Measurements from ENCODE around the gene OR8K5. TPM values are rescaled to one million over a fixed set of nuclear protein-coding genes. Genes with fewer than 3 reads are reported as not detected.
"Not testable (repeated sequence)": the region's sequence is repeated elsewhere in the genome, so short reads cannot be mapped to it uniquely, and the experiment has no call there.

Gene OR8K5, protein sequence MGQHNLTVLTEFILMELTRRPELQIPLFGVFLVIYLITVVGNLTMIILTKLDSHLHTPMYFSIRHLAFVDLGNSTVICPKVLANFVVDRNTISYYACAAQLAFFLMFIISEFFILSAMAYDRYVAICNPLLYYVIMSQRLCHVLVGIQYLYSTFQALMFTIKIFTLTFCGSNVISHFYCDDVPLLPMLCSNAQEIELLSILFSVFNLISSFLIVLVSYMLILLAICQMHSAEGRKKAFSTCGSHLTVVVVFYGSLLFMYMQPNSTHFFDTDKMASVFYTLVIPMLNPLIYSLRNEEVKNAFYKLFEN
- not detected for total RNA-seq

DNA sequence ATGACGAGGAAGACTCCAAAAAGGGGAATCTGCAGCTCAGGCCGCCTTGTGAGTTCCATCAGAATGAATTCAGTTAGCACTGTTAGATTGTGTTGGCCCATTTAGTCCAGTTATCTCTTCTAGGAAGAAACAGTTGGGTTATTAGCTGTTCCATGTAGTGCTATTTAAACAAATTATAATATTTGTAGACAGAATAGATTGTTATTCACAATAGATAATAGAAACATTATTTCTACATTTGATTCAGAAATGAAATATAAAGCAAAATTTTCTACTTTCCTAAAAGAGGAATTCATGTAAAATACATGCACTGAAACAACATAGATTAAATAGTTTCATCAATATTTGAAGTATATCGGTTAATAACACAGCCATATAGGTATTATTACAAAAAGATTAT lies at the start of gene OR8K5:
Gene OR8K5, minus strand, starts transcription at position 101 of the 400 bp plus-strand sequence. Its CDS starts 0 bp downstream, at position 101.
- POLR2A ChIA-PET = no interaction called here
- CTCF ChIA-PET = no interaction called here

DNA sequence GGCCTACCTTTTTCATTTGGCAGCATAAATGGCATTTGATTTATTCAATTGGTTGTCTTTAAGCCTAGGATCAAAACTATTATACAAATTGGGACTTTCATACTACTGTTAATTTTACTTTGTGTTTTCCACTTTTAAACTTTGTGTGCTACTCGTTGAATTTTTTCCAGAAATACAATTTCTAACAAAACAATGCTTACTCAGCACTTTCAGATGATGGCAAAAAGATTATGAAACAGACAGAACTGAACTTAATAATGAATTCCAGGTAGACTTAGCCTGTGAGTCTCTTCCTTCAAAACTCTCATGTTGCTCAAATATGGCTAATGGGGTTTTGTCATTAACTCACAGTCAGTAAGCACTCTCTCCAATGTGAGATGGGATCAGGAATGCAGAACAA lies 47.7 kb upstream of the OR8K5 start:
- POLR2A ChIA-PET = no interaction called here
- CTCF ChIA-PET = no interaction called here

DNA sequence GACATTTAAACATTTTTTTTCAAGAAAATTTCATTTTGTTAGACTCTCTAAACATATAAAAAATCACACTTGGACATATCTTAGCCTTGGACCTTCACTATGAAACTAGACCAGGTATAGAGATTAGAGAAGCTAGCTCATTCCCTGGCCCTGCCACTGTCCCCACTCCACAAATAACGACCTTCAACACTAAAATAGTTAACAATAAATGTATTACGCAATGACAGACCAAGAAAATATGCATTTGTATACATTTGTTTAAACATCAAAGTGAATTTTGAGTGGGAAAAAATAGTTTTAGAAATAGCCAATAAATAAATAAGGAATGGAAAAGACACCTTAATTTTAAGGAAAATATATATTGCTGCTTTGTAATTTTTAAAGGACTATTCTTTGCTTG lies 37.2 kb upstream of the OR8K5 start:
- CTCF ChIA-PET = no interaction called here

DNA sequence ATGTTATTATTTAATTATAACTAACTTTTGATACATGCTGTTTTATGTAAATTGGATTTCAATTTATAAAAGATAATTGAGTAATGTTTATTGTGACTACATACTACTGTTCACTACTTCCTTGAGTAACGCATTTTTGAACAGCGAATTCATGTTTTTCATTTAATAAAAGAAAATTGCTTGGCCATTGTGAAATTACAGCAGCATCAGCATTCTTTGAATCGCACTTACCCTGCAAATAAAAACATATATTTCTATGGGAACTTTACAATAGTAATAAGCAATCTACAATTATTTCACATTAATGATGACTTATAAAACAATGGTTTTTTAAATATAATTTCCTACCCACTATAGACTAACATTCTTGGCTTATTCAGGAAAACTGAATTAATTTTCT lies 36.6 kb upstream of the OR8K5 start:
- ChIA-PET CTCF (no interaction called here), POLR2A (no interaction called here)

More for the DNA sequence above, 37.2 kb upstream of the OR8K5 start:
- POLR2A ChIA-PET = no interaction called here

DNA sequence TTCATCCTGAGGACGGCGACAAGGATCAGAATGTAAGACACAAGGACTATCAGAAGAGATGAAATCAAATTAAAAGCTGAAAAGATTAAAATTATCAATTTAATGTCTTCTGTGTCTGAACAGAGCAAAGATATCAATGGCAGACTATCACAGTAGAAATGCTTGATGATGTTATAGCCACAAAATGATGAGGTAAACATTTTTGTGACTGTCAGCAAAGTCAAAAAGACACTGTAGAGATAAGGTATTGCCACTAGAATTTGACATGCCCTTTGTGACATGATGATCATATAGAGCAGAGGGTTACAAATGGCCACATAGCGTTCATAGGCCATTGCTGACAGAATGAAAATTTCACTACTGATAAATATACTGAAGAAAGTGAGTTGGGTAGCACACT lies 28.5 kb upstream of the OR8K5 start:
- ChIA-PET POLR2A (no interaction called here), CTCF (no interaction called here)

DNA sequence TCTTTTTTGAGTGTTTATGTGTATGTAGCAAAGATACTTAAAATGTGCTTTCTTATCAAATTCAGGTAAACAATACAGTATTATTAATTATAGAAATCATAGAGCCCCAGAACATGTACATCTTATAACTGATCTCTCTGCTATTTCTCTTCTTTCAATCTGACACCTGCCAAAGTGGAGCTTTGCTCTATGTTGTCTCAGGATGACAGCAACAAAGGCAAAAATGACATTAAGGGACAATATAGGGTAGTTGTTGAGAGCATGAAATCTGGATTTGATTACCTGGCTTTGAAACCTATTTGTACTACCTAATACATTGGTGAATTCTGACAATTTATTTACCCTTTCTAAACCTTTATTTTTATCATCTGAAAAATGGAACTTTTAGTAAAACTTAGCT lies 23.3 kb upstream of the OR8K5 start:
- CTCF ChIA-PET = no interaction called here
- POLR2A ChIA-PET = no interaction called here

DNA sequence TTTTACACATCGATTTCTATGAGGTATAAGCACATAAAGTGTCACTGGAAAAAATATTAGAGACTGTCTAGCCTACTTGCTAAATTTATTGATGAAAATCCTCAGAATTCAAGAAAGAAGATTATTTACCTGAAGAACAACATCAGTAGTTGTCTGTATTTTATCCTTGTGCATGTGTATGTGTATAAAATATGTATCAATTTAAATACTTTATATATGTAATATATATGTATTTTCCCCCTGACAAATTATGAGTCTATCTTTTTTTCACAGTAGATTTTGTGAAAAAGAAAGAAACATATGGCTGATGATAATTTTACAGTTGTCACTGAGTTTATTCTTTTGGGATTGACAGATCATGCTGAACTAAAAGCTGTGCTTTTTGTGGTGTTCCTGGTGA lies 16.2 kb upstream of the OR8K5 start, which contains the start of gene OR5J2:
Gene OR5J2, plus strand, starts transcription at position 301 of the 400 bp plus-strand sequence. Its CDS starts 0 bp downstream, at position 301.
- ChIA-PET CTCF (no interaction called here), POLR2A (no interaction called here)

DNA sequence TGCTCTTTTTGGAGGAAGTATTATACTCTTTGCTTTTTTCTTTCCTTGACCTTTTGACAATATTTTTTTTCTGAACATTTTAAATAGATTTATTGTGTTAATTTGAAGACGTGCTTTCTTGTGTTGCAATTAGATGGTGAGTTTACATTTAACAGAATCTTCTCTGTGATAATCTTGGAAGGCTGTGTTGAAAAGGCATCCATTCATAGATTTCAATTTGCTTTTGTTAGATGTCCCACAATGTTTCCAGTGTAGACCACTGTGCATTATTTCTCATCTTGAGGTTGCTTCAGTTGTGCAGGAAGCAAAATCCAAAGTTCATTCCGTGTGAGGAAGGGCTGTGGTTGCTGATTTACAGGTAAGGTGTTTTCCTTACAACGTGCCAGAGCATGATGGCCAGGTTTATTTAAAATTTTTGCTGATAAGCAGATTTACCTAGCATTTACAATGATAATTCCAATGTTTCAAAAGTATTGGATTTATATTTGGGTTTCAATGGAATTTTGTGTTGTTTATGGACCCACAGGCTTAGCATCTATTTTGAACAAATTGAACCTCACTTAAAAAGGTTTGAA lies 12.2 kb upstream of the OR8K5 start:
- ChIA-PET CTCF (no interaction called here), POLR2A (no interaction called here)

DNA sequence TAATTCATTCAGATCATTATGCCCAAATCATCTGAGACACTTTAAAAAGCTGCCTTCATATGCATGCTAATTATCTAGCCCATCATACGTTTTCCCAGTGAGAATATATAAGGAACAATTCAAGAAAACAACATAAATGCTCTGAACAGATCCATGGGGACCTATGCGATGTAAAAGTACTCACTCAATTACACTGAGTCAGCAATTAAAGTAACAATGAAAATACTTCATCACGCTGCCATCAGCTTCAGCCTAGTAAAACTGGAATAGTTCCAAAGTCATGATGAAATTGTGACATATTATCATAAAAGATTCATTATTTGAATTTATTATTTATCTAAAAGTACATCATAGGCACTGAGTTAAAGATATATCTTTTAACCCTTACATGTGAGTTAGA lies 3.7 kb upstream of the OR8K5 start:
- CTCF ChIA-PET = no interaction called here

DNA sequence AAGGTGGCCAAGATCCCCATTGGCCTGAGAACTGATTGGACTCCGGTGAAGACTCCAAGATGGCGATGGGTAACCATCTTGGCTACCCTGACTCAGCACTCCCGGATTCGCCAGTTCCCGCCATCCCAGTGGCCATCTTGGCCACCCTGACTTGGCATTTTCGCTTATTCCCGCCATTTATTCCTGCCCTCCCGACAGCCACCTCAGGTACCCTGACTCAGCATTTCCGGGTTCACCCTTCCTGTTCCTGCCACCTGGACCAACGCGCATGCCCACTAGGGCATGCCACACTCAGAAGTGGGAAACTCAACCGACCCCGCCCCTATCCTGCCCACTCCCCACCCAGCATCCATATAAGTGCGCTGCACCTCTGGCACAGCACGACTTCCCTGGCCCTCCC lies 7.8 kb downstream of the OR8K5 start:
- ChIA-PET CTCF (no interaction called here), POLR2A (no interaction called here)

More for the DNA sequence above, 3.7 kb upstream of the OR8K5 start:
- POLR2A ChIA-PET = no interaction called here

DNA sequence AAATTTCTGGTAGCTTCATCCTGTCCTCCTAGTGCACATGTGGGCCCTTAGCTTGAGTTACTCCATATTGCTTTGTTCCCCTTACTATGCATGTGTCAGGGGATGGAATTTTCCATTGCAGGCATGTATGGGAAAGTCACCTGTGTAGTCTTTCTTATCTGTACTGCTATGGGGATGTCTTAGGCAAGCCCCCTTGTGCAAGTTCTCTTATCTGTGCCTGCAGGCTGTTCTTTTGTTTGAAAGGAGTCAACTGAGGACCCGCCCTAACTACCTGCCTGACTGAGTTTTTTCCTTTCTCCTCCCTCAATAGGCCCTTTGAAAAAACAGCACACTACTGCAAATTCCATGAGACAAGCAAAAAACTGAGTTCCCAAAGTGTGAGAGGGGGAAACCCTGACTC lies 8.7 kb downstream of the OR8K5 start:
- POLR2A ChIA-PET = no interaction called here
- CTCF ChIA-PET = no interaction called here

DNA sequence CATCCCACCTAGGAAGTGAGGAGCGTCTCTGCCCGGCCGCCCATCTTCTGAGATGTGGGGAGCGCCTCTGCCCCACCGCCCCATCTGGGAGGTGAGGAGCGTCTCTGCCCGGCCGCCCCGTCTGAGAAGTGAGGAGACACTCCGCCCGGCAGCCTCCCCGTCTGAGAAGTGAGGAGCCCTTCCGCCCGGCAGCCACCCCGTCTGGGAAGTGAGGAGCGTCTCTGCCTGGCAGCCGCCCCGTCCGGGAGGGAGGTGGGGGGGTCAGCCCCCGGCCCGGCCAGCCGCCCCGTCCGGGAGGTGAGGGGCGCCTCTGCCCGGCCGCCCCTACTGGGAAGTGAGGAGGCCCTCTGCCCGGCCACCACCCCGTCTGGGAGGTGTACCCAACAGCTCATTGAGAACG lies 16.4 kb downstream of the OR8K5 start:
- POLR2A ChIA-PET, CTCF ChIA-PET: not testable (repeated sequence)

DNA sequence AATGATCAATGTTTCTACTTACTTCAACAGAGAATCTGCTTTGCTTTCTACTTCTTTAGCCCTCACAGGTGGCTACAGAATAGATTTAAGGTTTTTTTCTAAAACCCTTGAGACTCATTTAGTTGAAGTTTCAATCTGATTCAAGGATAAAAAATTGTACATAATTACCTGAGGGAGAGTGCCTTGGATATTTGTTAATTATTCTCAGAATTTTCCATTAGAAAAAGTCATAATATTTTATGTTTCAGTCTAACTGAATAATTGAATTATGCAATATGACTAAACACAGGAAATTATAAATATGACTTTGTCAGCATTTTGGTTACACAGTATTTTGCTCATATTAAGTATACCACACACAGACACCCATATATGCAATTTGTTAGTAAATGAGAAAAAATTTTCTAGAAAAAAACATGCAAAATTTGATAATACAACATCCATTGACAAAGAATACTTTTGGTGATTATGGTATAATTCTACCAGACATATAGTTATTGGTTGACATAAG lies 19.9 kb downstream of the OR8K5 start, which contains the start of gene OR8J3:
Gene OR8J3, minus strand, starts transcription at position 51 of the 511 bp plus-strand sequence. CDS start 2,483 bp downstream, outside the sequence.
- POLR2A ChIA-PET = no interaction called here
- CTCF ChIA-PET = no interaction called here

DNA sequence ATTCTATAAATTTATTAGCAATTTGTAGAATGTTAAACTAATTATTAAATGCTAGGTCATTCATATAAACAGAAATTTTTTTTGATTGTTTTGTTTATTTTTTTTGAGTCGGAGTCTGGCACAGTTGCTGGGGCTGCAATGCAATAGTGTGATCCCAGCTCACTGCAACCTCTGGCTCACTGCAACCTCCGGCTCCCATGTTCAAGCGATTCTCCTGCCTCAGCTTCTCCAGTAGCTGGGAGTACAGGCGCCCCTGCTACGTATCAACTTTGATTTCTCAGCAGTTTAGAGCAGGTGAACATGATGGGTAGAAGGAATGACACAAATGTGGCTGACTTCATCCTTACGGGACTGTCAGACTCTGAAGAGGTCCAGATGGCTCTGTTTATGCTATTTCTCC lies 38.0 kb downstream of the OR8K5 start, which contains the start of gene OR8H3:
Gene OR8H3, plus strand, starts transcription at position 301 of the 400 bp plus-strand sequence. Its CDS starts 0 bp downstream, at position 301.
- CTCF ChIA-PET = no interaction called here

More for the DNA sequence above, 38.0 kb downstream of the OR8K5 start, which contains the start of gene OR8H3:
- POLR2A ChIA-PET = no interaction called here

Other genes with a start within 250 kb of the OR8K5 start
- not detected for gene OR5W2, start 245.7 kb downstream of the OR8K5 start, total RNA-seq
- not detected for gene OR5I1, start 223.9 kb downstream of the OR8K5 start, total RNA-seq
- not detected for gene OR10AG1, start 190.4 kb downstream of the OR8K5 start, total RNA-seq
- gene OR5F1, start 165.7 kb downstream of the OR8K5 start, total RNA-seq = not detected
- gene OR5AS1, start 132.7 kb downstream of the OR8K5 start, total RNA-seq = not detected
- not detected for gene OR8I2, start 67.0 kb downstream of the OR8K5 start, total RNA-seq
- gene OR8H2, start 56.6 kb downstream of the OR8K5 start, total RNA-seq = not detected
- gene OR8H3, start 37.9 kb downstream of the OR8K5 start, total RNA-seq = not detected
- not detected for gene OR8J3, start 20.1 kb downstream of the OR8K5 start, total RNA-seq
- not detected for gene OR5J2, start 16.3 kb upstream of the OR8K5 start, total RNA-seq
- not detected for gene OR5T2, start 73.9 kb upstream of the OR8K5 start, total RNA-seq
- gene OR5T3, start 91.9 kb upstream of the OR8K5 start, total RNA-seq = not detected
- not detected for gene OR5T1, start 113.8 kb upstream of the OR8K5 start, total RNA-seq
- gene OR8H1, start 131.9 kb upstream of the OR8K5 start, total RNA-seq = not detected
- not detected for gene OR8K3, start 154.8 kb upstream of the OR8K5 start, total RNA-seq
- not detected for gene OR8K1, start 185.7 kb upstream of the OR8K5 start, total RNA-seq
- not detected for gene OR8J1, start 194.0 kb upstream of the OR8K5 start, total RNA-seq
- gene OR8U1, start 215.3 kb upstream of the OR8K5 start, total RNA-seq = not detected